ENCODE results near the gene RAB21.

RAB21 gene

DNA sequence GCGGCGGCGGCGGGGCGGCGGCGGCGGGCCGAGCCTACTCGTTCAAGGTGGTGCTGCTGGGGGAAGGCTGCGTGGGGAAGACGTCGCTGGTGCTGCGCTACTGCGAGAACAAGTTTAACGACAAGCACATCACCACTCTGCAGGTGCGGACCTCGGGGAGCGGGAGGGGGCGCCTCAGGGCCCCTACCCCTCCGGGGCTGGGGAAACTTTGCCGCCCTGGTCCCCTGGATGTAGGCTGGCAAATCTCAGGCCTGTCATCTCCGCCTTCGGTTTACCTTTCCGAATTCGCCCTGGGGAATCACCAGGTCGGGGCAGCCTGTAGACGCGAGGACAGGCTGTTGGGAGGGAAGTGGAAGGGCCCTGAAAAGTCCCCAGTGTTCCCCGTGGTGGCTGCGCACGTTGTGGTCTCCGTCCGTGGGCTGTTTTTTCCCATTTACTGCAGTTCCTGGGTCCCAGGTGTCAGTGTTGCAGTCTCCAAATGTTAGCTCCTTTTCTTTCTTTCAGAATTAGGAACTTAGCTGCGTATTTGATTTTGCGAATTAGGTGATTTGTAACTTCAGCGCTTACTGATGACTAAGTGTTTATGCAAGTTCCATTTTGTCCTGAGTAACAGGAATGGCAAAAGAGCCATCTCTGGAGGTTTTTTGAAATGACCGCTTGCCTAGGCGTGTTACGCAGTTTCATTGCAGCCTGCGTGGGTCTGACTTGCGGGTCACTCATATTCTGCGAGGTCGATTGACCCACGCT lies 656 bp downstream of the RAB21 start:
- DNase-seq, result no peak
- H3K4me2 ChIP-seq (ENCODE audit: insufficient read depth, low read length), result peak overlapping the region; percentile 96
- H2AFZ ChIP-seq (ENCODE audit: low read depth, low read length), result peak overlapping the region; percentile 66
- no peaks in the 10 kb centered on the region for H3K9me3 ChIP-seq (ENCODE audit: insufficient read depth, low read length, severe bottlenecking)
- H3K27ac ChIP-seq (ENCODE audit: low read length), result peak overlapping the region; percentile 69
- TF ChIP-seq EZH2 (IDR thresholded peaks at IDR 0.05; ENCODE audit: borderline replicate concordance, low read depth, low read length, severe bottlenecking), result no peak
- TF ChIP-seq, protein P1, sequence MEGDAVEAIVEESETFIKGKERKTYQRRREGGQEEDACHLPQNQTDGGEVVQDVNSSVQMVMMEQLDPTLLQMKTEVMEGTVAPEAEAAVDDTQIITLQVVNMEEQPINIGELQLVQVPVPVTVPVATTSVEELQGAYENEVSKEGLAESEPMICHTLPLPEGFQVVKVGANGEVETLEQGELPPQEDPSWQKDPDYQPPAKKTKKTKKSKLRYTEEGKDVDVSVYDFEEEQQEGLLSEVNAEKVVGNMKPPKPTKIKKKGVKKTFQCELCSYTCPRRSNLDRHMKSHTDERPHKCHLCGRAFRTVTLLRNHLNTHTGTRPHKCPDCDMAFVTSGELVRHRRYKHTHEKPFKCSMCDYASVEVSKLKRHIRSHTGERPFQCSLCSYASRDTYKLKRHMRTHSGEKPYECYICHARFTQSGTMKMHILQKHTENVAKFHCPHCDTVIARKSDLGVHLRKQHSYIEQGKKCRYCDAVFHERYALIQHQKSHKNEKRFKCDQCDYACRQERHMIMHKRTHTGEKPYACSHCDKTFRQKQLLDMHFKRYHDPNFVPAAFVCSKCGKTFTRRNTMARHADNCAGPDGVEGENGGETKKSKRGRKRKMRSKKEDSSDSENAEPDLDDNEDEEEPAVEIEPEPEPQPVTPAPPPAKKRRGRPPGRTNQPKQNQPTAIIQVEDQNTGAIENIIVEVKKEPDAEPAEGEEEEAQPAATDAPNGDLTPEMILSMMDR (IDR thresholded peaks at IDR 0.05; ENCODE audit: borderline replicate concordance, extremely low read depth, low read length, poor library complexity, severe bottlenecking), result peak; percentile 4
- H4K20me1 ChIP-seq (ENCODE audit: insufficient read depth, low read length), result peaks cover 31% of the 10 kb centered on the region; the same call in 1 of the 2 replicates
- peak; percentile 42 for ATAC-seq (ENCODE audit: insufficient read depth, low read depth)
- H3K9ac ChIP-seq (ENCODE audit: low read depth, low read length), result peak overlapping the region; percentile 62
- peaks cover 38% of the 10 kb centered on the region for H3K4me1 ChIP-seq (ENCODE audit: insufficient read depth, low read length)
- H3K4me3 ChIP-seq (ENCODE audit: low read depth in 1 of 2, low read length in 2 of 2), result peak overlapping the region; percentile 51 to 71; a peak in 3 of 4 replicates
- H3K27me3 ChIP-seq (ENCODE audit: insufficient read depth, low read length, poor library complexity), result peaks cover 3% of the 10 kb centered on the region
- peaks cover 19% of the 10 kb centered on the region for H3K36me3 ChIP-seq (ENCODE audit: insufficient read depth, low read length)
- peaks cover 60% of the 10 kb centered on the region for H3K79me2 ChIP-seq (ENCODE audit: insufficient read depth, low read length)

DNA sequence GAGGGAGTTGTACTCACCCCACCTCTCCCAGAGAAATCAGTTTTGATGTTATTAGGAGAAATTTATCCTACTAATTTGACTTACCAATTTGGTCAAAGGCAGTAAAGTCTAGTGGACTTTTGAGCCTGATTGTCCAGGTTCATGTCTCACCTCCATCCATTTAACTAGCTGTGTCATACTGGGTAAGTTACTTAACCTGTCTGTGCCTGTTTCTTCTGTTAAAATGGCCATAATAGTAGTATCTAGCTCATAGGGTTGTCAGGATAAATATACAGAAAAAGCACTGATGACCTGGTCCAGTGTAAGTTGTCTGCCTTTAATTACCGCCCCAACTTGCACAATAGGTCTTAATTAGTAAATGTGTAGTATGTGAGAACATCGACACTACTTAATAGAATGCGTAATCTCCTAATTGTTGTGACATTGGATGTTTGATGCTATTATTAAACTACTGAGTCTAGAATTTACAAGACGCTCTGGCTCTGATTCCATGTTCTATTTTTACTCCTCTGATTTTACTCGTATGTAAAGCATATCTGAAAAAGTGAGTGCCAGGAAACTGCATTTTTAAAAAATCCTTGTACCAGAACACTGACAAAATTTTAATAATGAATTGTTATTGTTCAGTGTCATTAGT lies 1.5 kb downstream of the RAB21 start:
- Histone ChIP-seq H3K36me3 (ENCODE audit: insufficient read depth, low read length) (peaks cover 19% of the 10 kb centered on the region), H3K9ac (ENCODE audit: low read depth, low read length) (peak overlapping the region; percentile 62), H3K27me3 (ENCODE audit: insufficient read depth, low read length, poor library complexity) (no peaks in the 10 kb centered on the region), H4K20me1 (ENCODE audit: insufficient read depth, low read length) (peaks cover 39% of the 10 kb centered on the region; the same call in 1 of the 2 replicates), H3K4me3 (ENCODE audit: low read depth in 1 of 2, low read length in 2 of 2) (peak overlapping the region; percentile 51 to 71; a peak in 3 of 4 replicates), H3K4me2 (ENCODE audit: insufficient read depth, low read length) (peak overlapping the region; percentile 96), H3K79me2 (ENCODE audit: insufficient read depth, low read length) (peaks cover 69% of the 10 kb centered on the region), H2AFZ (ENCODE audit: low read depth, low read length) (no peak overlapping the region), H3K4me1 (ENCODE audit: insufficient read depth, low read length) (peaks cover 38% of the 10 kb centered on the region), H3K9me3 (ENCODE audit: insufficient read depth, low read length, severe bottlenecking) (no peaks in the 10 kb centered on the region), H3K27ac (ENCODE audit: low read length) (peak overlapping the region; percentile 69; the same call in 1 of the 2 replicates)
- TF ChIP-seq, protein P1 (IDR thresholded peaks at IDR 0.05; ENCODE audit: borderline replicate concordance, extremely low read depth, low read length, poor library complexity, severe bottlenecking), result no peak
- no peak for TF ChIP-seq EZH2 (IDR thresholded peaks at IDR 0.05; ENCODE audit: borderline replicate concordance, low read depth, low read length, severe bottlenecking)
- no peak for ATAC-seq (ENCODE audit: insufficient read depth, low read depth)
- DNase-seq, result no peak

DNA sequence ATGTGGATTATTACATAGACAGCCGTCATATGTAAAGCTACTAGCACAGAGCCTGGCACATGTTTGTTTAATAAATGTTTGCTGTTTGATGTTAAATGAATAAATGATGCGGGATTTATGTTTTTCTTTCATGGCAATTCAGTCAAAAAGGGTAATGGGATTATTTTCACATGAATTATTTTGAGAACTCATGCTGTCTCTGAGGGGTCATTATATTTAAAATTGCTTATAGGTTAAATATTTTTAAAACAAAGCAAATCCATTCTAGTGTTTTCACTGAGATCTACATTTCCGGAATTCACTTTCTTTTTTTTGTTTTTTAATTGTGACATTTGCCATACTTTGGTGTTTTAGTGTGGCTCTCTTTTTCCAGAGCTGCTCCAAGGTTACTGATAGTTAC lies 5.3 kb downstream of the RAB21 start:
- no peak for ATAC-seq (ENCODE audit: insufficient read depth, low read depth)
- peaks cover 31% of the 10 kb centered on the region for H3K4me1 ChIP-seq (ENCODE audit: insufficient read depth, low read length)
- H3K4me2 ChIP-seq (ENCODE audit: insufficient read depth, low read length), result no peak overlapping the region
- no peak overlapping the region for H3K4me3 ChIP-seq (ENCODE audit: low read depth in 1 of 2, low read length in 2 of 2)
- peaks cover 52% of the 10 kb centered on the region; the same call in 1 of the 2 replicates for H4K20me1 ChIP-seq (ENCODE audit: insufficient read depth, low read length)
- DNase-seq, result no peak
- no peak overlapping the region for H3K9ac ChIP-seq (ENCODE audit: low read depth, low read length)
- peaks cover 97% of the 10 kb centered on the region for H3K79me2 ChIP-seq (ENCODE audit: insufficient read depth, low read length)
- TF ChIP-seq, protein P1 (IDR thresholded peaks at IDR 0.05; ENCODE audit: borderline replicate concordance, extremely low read depth, low read length, poor library complexity, severe bottlenecking), result no peak
- no peak for TF ChIP-seq EZH2 (IDR thresholded peaks at IDR 0.05; ENCODE audit: borderline replicate concordance, low read depth, low read length, severe bottlenecking)
- H2AFZ ChIP-seq (ENCODE audit: low read depth, low read length), result no peak overlapping the region
- H3K27me3 ChIP-seq (ENCODE audit: insufficient read depth, low read length, poor library complexity), result no peaks in the 10 kb centered on the region
- peaks cover 19% of the 10 kb centered on the region for H3K36me3 ChIP-seq (ENCODE audit: insufficient read depth, low read length)
- H3K27ac ChIP-seq (ENCODE audit: low read length), result no peak overlapping the region
- H3K9me3 ChIP-seq (ENCODE audit: insufficient read depth, low read length, severe bottlenecking), result no peaks in the 10 kb centered on the region
